Smooth muscle cell of the coronary artery (primary cell): ENCODE data around the gene GJD2. TPM values are rescaled to one million over a fixed set of nuclear protein-coding genes. Genes with fewer than 3 reads are reported as not detected.

ENCODE experiments used
- total RNA-seq: library from RNA; depleted of rRNA; stranded (reverse); fragments of >200 nt; gene quantifications from 2 replicates; pipeline ENCODE4 v1.2.3, GENCODE V29; 2014; ENCODE audit warnings: low replicate concordance

The GJD2 gene
- not detected in 2 replicates for total RNA-seq

DNA sequence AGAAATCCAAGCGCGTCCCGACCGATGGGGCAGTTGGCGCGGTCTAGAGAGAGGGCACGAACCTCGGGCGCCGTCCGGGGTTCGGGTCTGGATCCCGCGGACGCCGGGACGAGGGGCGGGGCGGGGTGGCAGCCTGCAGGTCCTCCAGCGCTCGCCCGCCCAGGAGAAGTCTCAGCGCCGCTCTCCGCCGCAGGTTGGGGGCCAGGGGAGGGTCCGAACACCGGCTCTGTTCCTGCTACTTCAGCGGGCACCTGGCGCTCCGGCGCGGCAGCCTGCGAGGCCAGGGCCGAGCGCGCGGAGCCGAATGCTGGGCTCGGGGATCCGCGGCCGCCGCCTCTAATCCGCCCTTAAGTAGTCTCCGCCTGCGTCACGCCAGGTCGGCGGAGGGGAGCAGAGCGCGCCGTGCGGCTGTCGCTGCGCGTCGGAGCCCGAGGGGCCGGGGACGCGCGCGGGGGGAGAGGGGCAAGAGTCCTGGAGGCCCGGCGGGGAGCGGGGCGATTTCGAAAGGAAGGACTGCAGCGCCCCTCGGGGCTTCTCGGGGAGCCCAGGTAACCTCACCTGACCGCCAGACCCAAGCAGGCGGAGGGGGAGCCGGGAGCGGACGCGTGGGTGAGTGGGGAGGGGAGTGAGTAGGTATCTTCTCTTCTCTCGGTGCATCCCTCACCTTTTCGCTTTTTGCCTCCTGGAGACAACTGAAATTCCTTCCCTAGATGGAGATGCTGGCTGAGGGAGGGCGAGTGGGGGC lies at the start of gene GJD2:
Gene GJD2, minus strand, starts transcription at position 325 of the 745 bp plus-strand sequence. CDS start 510 bp downstream, outside the sequence.

DNA sequence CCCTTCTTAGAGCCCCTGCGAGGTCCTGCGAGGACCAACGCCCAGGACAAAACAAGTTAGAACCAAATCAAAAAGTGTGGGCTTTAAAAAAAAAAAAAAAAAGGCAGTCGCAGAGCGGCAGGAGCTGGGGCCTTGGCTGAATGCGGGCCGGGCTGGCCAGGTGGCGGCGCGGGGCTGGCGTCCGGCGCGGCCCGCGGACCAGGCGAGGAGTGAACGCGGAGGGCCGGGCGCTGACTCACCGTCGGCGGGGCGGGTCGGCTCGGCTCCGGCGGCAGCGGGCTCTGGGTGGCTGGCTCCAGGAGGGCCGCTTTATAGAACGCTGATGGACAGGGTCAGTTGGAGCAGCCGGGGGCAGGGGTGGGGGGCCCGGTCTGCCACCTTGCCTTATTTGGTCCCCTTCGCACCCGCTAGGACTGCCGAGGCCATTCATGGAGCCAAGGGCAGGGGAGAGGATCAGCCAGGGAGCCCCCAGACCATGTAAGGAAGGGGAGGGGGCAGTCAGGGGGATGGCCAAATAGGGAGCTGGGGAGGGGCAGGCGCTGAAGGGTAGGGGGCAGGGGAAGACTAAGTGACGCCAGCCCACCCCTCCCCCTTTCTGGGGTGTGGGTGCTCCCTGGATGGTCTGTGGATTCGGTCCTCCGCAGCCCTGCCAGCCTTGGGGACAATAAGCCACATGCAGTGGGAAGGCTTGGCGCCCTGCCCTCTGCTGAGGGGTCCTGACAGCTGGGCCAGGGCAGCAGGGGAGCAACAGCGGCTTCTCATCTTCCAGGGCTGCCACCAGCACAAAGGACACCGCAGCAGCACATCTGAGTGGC lies 40.7 kb upstream of the GJD2 start, which contains the start of gene ACTC1:
Gene ACTC1, minus strand, starts transcription at position 283 of the 815 bp plus-strand sequence. CDS start 741 bp downstream, outside the sequence.

Other genes with a start within 250 kb of the GJD2 start
- gene GOLGA8B, start 171.3 kb downstream of the GJD2 start, total RNA-seq: 11.7 and 17.1 TPM in 2 replicates
- gene ACTC1, start 40.6 kb upstream of the GJD2 start, total RNA-seq: 0.08 and 0.70 TPM in 2 replicates
- gene AQR, start 214.7 kb upstream of the GJD2 start, total RNA-seq: 10.5 and 14.3 TPM in 2 replicates
- 13.3 and 22.2 TPM in 2 replicates for gene ZNF770, start 233.3 kb upstream of the GJD2 start, total RNA-seq